Testis (tissue), 3 donors: ENCODE data around the gene TCF7. TPM values are rescaled to one million over a fixed set of nuclear protein-coding genes. Genes with fewer than 3 reads are reported as not detected.
A peak's percentile ranks its signal among the peaks of the same experiment; 100 is the strongest.

Experiments used
- DNase-seq: peaks from one replicate; pipeline ENCODE4 v3.0.0-alpha.2; 2019
- H3K27ac ChIP-seq, 2 donors: fragments of 200-600 bp; sonication (generic); one replicate each; pipeline ENCODE4 v1.5.1; 2019
- H3K27me3 ChIP-seq: fragments of 200-600 bp; sonication (generic); one replicate; pipeline ENCODE4 v1.5.1; 2019
- H3K36me3 ChIP-seq: fragments of 200-600 bp; sonication (generic); one replicate; pipeline ENCODE4 v1.5.1; 2017; ENCODE audit warnings: low read depth; ENCODE audit errors: missing control alignments
- H3K4me1 ChIP-seq: fragments of 200-600 bp; sonication (generic); one replicate; pipeline ENCODE4 v1.5.1; 2019
- H3K4me3 ChIP-seq, 2 donors: fragments of 200-600 bp; sonication (generic); one replicate each; pipeline ENCODE4 v1.5.1; 2017 to 2019
- H3K9me3 ChIP-seq: fragments of 200-600 bp; sonication (generic); one replicate; pipeline ENCODE4 v1.5.1; 2017
- POLR2A ChIP-seq: fragments of 450-650 bp; IDR thresholded peaks from one replicate; pipeline ENCODE4 v1.6.1; 2017; ENCODE audit warnings: antibody characterized with exemption, mild to moderate bottlenecking, moderate library complexity
- WGBS, 2 donors: methylation state at CpG; one replicate each; pipeline ENCODE4 v1.1.5; 2018; 5-methylcytosine and 5-hydroxymethylcytosine counted together
- intact Hi-C: fragments of 100-400 bp; cut with DNase I; formaldehyde crosslinking; loops from one replicate; pipeline ENCODE4 v1.15.1; 2023; ENCODE audit warnings: low total_unique reads
- polyA plus RNA-seq: library from polyadenylated mRNA; stranded (reverse); fragments of 350-450 nt; fragmentation: Illumina TruSeq; extraction: RNeasy Lipid Tissue Mini Kit (QIAGEN cat#74804); gene quantifications from one replicate; pipeline ENCODE4 v1.2.3, GENCODE V29; 2014; ENCODE audit warnings: low read depth, low replicate concordance; ENCODE audit not compliant: insufficient read depth
- total RNA-seq, 2 donors: library from RNA; depleted of rRNA; stranded (reverse); fragments of >200 nt; gene quantifications; one replicate each; pipeline ENCODE4 v1.2.3, GENCODE V29; 2016
- TF ChIP-seq, protein P1 (sequence below), 3 experiments: fragments of 450-650 bp in 2 of 3; fragments of 200-600 bp in 1 of 3; sonication (generic) in 1 of 3; IDR thresholded peaks; one replicate each; pipeline ENCODE4 v1.5.1; 2016 to 2019; ENCODE audit warnings: antibody characterized with exemption in 3 of 3, mild to moderate bottlenecking in 2 of 3, moderate library complexity in 1 of 3

TCF7 gene
- total and polyA plus RNA-seq, 3 donors from 2014 or later, result 9.9 to 16.1 (median 15.2) TPM

DNA sequence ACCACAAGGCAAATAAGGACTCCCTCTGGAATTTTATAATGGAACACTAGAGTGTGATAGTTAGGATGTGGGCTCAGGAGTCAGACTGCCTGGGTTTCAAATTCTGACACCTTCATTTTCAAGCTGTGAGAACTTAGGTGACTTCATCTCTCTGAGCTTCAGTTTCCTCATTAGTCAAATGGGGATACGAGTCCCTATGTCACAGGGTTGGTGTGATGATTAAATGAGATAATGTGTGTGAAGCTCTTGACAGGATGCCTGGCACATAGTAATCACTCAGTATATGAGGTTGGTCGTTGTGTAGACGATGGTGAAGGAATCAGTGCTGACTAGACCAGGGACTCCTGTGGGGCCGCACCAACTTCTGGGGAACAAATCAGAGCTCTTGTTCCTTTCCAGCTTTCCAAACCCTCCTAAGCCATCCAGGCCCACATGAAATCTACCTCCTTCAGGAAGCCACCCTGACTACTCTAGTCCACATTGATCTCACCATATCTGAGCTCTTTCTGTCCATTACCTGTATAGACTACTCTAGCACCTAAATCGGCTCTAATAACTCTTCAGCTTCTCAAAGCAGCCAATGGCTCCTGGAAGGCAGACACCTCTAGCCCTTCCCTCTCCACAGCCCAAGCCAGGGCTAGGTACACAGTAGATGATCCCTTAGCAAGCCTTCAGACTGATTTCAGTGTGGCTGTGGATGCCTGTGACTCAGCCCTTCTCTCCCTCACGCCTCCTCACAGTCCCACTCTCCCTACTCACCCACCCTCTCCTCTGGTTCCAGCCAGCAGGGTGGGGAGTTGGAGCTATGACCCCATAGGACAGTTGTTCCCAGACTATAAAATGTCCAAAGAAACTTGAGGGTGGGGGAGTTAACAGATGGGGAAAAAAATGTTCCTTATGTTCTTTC is 2.5 kb upstream of the TCF7 start:
- no peaks in the 10 kb centered on the region for H3K9me3 ChIP-seq
- intact Hi-C loops, result no loop called here
- no peaks in the 10 kb centered on the region for H3K4me1 ChIP-seq
- no peak for TF ChIP-seq POLR2A
- TF ChIP-seq, protein P1, sequence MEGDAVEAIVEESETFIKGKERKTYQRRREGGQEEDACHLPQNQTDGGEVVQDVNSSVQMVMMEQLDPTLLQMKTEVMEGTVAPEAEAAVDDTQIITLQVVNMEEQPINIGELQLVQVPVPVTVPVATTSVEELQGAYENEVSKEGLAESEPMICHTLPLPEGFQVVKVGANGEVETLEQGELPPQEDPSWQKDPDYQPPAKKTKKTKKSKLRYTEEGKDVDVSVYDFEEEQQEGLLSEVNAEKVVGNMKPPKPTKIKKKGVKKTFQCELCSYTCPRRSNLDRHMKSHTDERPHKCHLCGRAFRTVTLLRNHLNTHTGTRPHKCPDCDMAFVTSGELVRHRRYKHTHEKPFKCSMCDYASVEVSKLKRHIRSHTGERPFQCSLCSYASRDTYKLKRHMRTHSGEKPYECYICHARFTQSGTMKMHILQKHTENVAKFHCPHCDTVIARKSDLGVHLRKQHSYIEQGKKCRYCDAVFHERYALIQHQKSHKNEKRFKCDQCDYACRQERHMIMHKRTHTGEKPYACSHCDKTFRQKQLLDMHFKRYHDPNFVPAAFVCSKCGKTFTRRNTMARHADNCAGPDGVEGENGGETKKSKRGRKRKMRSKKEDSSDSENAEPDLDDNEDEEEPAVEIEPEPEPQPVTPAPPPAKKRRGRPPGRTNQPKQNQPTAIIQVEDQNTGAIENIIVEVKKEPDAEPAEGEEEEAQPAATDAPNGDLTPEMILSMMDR (IDR thresholded peaks at IDR 0.05), result no peak
- no peak overlapping the region for H3K27ac ChIP-seq
- H3K27me3 ChIP-seq, result no peaks in the 10 kb centered on the region
- DNase-seq, result no peak
- no peak overlapping the region for H3K4me3 ChIP-seq
- 84 to 89% methylated on average over 6 of the region's 6 CpGs for WGBS, 2 donors
- no peaks in the 10 kb centered on the region for H3K36me3 ChIP-seq

DNA sequence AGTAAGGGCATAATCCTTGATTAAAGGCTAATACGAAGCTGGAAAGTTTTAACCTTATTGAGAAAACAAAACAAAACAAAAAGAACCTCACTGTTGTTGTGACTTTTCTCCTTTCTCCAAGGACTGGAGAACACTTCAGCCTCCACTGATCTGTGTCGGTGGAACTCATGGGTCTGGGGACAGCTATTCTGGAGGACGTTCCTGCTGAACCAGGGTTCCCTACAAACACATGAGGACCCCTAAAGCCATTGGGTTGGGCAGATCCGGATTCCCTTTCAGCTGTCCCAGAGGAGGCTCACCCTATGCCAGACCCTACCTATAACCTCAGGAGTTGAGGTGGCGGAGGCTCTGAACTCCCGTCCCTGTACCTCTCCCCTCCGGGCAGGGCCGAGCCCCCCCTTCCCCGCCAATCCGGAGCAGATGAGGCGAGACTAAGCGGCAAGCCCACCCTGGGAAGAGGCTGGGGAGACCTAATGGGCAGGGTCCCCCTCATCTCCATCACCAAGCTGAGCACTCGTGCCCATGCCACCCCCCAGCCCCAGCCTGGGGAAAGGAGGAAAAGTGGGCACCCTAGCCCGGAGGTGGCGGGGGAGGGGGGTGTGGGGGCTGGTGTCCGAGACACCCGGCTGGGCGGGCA is 1.6 kb upstream of the TCF7 start:
- intact Hi-C loops, result no loop called here
- Histone ChIP-seq H3K9me3 (no peaks in the 10 kb centered on the region), H3K4me3 (no peak overlapping the region), H3K27ac (no peak overlapping the region), H3K36me3 (no peaks in the 10 kb centered on the region), H3K4me1 (no peaks in the 10 kb centered on the region), H3K27me3 (no peaks in the 10 kb centered on the region)
- no peak for DNase-seq
- TF ChIP-seq, protein P1 (IDR thresholded peaks at IDR 0.05), result no peak
- no peak for TF ChIP-seq POLR2A
- WGBS, 2 donors, result 36 to 52% methylated on average over 4 to 18 of the region's 18 CpGs

DNA sequence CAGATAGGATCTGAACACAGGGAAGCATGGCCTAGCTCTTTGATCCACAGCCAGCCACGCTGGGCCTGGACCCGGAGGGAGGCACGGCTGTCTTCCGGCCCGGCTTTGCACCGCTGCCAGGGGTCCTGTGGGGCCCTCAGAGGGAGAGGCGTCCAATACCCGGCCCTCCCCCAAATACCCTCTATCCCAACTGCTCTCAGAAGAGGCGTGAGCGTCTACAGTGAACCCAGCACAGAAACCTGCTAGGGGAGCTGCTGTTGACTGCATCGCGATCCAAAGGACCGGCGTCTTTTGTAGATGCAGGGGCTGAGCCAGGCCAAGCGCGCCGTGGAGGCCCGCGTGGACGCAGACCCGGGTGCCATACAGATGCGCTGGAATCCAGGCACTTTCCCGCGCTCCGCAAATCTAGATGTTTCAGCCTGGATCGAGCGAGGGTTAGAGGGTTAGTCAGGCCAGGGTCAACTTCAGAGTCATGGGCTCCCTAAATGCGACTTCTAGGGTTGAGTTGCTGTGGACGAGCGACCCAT is 1.1 kb upstream of the TCF7 start:
- intact Hi-C loops, result no loop called here
- WGBS, 2 donors, result 4 to 22% methylated on average over 4 to 22 of the region's 30 CpGs
- Histone ChIP-seq H3K4me3 (peak overlapping the region; percentile 45 to 46), H3K9me3 (no peaks in the 10 kb centered on the region), H3K36me3 (no peaks in the 10 kb centered on the region), H3K27ac (no peak overlapping the region), H3K27me3 (no peaks in the 10 kb centered on the region), H3K4me1 (no peaks in the 10 kb centered on the region)
- TF ChIP-seq, protein P1 (IDR thresholded peaks at IDR 0.05), result no peak
- TF ChIP-seq POLR2A, result no peak
- DNase-seq, result no peak

DNA sequence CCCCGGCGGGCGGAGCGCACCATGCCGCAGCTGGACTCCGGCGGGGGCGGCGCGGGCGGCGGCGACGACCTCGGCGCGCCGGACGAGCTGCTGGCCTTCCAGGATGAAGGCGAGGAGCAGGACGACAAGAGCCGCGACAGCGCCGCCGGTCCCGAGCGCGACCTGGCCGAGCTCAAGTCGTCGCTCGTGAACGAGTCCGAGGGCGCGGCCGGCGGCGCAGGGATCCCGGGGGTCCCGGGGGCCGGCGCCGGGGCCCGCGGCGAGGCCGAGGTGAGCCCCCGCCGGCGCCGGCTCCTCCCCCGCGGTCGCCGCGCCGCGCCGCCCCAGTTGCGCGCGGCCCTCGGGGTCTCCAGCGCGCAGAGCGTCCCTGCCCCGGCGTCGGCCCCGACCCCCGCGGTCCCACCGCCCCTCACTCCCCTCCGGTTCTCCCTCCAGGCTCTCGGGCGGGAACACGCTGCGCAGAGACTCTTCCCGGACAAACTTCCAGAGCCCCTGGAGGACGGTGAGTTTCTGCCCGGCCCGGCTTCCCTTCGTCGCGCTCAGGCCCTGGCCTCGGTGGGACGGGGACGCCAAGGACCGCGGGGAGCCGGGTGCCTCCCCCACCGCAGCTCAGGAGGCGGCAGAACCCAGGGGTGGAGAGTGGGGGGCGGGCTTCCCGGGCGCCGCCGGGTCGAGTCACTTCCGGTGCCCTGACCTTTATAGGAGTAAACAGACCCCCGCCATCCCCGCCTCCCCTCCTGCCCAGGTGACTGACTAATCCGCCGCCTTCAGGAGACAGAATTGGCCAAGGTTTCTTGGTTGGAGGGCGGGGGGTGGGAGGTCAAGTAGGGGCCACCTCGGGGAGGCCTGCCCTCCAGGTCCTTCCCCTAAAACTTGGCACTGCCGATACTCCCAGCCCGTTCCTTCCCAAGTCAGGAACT is 665 bp downstream of the TCF7 start:
- no peaks in the 10 kb centered on the region for H3K9me3 ChIP-seq
- TF ChIP-seq, protein P1 (IDR thresholded peaks at IDR 0.05), result no peak
- TF ChIP-seq POLR2A, result no peak
- no peaks in the 10 kb centered on the region for H3K36me3 ChIP-seq
- H3K27me3 ChIP-seq, result no peaks in the 10 kb centered on the region
- WGBS, 2 donors, result 6 to 40% methylated on average over 2 to 57 of the region's 110 CpGs
- peak overlapping the region; percentile 45 to 49 for H3K4me3 ChIP-seq
- no peaks in the 10 kb centered on the region for H3K4me1 ChIP-seq
- H3K27ac ChIP-seq, result peak overlapping the region; percentile 24 to 50
- intact Hi-C loops, result no loop called here
- peak; percentile 48 for DNase-seq
